ENCODE measurements around the gene FGF18. TPM values are rescaled to one million over a fixed set of nuclear protein-coding genes. Genes with fewer than 3 reads are reported as not detected.
"Not testable (repeated sequence)": the region's sequence is repeated elsewhere in the genome, so short reads cannot be mapped to it uniquely, and the experiment has no call there.

FGF18 gene
- polyA plus RNA-seq, 12 donors = 8.3 to 23.9 (median 14.8) TPM; not detected in 1

DNA sequence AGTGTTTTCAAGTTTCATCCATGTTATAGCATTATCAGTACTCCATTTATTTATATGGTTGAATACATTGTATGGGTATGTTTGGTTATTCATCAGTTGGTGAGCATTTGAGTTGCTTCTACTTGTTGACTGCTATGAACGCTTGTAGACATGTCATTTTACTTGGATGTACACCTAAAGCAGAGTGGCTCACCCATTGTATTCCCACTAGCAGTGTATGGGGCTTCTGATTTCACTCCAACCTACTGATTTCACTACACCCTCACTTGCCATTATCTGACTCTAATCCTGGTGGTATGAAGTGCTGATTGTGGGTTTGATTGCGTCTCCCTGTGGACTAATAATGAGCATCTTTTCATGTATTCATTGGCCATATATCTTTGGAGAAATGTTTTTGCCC lies 22.3 kb upstream of the FGF18 start:
- no peak for DNase-seq

DNA sequence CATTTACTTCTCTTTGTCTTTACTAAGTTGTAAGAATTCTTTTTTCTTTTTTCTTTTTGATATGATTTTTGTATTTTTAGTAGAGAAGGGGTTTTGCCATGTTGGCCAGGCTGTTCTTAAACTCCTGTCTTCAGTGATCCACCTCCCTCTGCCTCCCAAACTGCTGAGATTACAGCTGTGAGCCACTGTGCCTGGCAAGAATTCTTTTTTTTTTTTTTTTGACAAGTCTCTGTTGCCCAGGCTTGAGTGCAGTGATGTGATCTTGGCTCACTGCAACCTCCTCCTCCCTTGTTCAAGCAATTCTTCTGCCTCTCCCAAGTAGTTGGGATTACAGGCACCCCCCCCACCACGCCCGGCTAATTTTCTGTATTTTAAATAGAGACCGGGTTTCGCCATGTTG lies 21.8 kb upstream of the FGF18 start:
- no peak for DNase-seq

DNA sequence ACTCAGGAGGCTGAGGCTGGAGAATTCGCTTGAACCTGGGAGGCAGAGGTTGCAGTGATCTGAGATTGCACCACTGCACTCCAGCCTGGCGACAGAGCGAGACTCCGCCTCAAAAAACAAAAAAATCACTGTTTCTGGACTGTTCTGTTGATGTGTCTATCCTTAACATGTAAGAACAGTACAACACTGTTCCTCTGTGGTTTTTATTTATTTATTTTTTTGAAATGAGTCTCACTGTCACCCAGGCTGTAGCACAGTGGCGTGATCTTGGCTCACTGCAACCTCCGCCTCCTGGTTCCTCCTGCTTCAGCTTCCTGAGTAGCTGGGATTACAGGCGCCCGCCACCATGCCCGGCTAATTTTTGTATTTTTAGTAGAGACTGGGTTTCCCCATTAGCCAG lies 20.8 kb upstream of the FGF18 start:
- not testable (repeated sequence) for DNase-seq

GRCh38 chr5:171400169-171400568 lies 19.3 kb upstream of the FGF18 start:
- no peak for DNase-seq

DNA sequence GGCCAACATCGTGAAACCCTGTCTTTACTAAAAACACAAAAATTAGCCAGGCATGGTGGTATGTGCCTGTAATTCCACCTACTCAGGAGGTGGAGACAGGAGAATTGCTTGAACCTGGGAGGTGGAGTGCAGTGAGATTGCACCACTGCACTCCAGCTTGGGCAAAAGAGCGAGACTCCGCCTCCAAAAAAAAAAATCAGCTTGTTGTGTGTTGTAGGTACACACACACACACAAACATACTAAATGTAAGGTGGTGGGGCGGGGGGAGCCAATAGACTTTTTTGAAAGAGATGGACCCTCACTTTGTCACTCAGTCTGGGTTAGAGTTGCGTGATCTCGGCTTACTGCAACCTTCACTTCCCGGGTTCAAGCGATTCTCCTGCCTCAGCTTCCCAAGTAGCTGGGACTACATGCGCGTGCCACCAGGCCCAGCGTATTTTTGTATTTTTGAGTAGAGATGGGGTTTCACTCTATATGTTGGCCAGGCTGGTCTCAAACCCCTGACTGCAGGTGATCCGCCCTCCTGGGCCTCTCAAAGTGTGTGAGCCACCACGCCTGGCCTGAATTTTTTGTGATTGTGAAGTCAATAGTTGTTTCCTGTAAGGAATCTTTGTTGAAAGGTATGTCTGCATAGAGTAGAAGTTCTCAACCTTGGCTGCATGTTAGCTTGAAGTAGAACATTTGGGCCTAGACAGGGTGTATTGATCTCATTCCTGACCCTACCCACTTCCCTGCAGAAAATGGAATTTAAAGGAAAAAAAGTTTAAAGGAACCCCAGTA lies 18.1 kb upstream of the FGF18 start:
- DNase-seq = no peak

DNA sequence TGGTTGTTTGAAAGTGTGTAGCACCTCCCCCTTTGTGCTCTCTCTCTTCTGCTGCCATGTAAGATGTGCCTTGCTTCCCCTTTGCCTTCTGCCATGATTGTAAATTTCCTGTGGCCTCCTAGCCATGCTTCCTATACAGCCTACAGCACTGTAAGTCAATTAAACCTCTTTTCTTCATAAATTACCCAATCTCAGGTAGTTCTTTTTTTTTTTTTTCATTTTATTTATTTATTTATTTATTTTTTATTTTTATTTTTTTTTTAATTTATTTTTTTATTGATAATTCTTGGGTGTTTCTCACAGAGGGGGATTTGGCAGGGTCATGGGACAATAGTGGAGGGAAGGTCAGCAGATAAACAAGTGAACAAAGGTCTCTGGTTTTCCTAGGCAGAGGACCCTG lies 16.7 kb upstream of the FGF18 start:
- DNase-seq = not testable (repeated sequence)

DNA sequence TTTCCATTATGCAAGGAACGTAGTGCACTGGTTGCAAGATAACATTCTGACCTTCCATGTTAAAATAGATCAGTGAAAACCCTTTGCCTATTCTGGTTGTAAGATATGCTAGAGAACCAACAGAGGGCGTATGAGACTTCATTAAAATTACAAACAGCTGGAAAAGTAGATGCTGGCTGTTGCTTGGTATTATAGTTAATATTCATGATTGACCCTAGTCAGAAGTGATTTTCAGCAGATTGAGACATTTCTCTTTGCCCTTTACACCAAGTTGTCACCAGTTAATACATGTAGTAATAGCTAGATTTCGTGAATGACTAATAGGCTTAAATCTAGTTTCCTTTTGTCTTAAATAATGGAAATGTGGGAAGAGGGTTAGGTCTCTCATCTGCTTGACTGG lies 13.8 kb upstream of the FGF18 start:
- DNase-seq = no peak

DNA sequence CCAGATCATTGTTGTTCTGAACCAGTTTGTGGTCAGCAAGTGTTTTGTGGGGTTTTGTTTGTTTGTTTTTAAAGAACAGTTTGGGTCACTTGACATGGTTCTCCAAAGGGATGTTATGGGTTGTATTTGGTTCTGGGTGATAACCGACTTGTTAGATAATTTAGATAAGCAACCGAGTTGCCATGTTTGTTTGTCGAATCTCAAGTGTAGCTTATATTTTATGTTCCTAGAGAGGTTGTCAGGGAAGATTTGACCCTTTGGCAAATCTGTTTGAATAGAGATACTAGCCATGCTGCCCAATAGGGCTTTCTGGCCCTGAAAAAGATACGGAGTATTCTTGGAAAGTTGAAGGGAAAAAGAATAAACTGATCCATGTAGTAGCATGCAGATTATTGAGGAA lies 12.2 kb upstream of the FGF18 start:
- DNase-seq = no peak

DNA sequence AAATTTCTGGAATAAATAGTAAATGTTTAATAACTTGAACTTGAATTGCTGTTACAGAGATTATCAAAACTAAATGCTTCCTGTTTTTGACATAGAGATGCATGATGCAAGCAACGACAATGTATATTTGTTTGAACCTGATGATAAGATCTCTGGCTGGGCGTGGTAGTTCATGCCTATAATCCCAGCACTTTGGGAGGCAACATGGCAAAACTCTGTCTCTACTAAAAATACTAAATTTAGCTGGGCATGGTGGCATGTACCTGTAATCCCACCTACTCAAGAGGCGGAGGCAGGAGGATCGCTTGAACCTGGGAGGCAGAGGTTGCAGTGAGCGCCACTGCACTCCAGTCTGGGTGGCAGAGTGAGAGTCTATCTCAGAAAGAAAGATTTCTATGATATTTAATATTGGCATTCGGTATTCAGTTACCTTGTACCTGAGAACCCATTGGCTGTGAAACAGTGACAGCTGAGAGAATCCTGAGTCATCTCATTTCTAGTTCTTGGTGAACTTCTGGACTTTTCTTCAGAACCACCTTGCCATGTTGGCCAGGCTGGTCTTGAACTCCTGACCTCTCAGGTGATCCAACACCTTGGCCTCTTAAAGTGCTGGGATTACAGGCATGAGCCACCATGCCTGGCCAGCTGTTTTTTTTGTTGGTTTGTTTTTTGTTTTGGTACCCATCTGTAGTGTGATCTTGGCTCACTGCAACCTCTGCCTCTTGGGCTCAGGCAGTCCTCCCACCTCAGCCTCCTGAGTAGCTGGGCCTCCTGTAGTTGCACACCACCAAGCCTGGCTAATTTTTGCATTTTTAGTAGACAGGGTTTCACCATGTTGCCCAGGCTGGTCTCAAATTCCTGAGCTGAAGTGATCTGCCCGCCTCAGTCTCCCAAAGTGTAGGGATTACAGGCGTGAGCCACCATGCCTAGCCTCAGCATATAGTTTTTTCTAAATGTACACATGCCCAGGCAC lies 10.0 kb upstream of the FGF18 start:
- no peak for DNase-seq

GRCh38 chr5:171410181-171410580 lies 9.3 kb upstream of the FGF18 start:
- no peak for DNase-seq

DNA sequence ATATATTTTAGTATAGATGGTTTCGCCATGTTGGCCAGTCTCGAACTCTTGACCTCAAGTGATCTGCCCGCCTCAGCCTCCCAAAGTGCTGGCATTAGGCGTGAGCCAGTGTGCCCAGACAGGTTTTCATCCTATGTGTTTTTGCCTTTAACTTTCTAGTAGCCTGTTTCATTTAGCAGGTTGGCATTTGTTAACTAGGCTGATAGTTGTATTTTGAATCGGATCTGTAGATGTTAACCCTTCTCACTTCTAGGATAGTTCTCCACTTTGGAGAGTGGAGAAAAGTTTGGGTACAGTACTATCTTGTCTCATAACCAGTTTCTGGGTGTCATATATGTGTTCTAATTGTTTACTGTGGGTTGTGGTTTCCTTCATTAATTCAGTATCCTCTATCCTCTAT lies 7.3 kb upstream of the FGF18 start:
- DNase-seq = no peak

DNA sequence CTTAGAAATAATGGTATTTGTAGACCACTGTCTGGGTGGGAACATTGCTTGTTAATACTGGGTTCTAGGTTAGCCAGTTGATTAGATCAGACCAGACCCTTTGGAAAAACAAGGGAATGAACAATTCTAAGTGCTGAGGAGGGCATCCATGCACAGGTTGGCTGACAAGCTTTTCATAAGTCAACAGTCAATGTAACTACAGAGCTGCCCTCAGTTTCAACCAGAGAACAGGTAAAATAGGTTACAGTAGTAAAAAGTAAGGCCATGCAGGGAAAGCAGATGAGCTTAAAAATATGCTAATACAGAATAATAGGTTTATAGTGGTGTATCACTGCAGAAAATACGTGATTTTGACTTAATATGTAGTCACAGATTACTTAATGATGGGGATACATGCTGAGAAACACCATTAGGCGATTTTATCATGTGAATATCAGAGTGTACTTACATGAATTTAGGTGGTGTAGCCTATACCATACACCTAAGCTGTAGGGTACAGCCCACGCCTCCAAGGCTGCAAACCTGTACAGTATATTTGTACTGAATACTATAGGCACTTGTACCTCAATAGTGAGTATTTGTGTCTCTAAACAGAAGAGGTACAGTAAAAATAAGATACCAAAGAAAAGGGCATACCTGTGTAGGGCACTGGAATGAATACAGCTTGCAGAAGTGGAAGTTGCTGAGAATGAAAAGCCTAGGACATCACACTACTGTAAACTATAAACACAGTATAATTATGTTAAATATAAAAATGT lies 6.1 kb upstream of the FGF18 start:
- no peak for DNase-seq

DNA sequence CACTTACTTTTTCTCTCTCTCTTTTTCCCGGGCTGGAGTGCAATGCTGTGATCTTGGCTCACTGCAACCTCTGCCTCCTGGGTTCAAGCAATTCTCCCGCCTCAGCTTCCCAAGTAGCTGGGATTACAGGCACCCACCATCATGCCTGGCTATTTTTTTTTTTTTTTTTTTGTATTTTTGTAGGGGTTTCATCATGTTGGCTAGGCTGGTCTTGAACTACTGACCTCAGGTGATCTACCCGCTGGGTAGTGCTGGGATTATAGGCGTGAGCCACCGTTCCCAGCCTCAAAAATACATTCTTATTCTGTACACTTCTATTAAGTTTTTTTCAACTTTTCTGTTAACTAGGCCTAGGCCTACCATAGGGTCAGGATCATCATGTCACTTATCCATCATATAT lies 5.5 kb upstream of the FGF18 start:
- not testable (repeated sequence) for DNase-seq

GRCh38 chr5:171415115-171415730 lies 4.2 kb upstream of the FGF18 start:
- peak; percentile 51 for DNase-seq

DNA sequence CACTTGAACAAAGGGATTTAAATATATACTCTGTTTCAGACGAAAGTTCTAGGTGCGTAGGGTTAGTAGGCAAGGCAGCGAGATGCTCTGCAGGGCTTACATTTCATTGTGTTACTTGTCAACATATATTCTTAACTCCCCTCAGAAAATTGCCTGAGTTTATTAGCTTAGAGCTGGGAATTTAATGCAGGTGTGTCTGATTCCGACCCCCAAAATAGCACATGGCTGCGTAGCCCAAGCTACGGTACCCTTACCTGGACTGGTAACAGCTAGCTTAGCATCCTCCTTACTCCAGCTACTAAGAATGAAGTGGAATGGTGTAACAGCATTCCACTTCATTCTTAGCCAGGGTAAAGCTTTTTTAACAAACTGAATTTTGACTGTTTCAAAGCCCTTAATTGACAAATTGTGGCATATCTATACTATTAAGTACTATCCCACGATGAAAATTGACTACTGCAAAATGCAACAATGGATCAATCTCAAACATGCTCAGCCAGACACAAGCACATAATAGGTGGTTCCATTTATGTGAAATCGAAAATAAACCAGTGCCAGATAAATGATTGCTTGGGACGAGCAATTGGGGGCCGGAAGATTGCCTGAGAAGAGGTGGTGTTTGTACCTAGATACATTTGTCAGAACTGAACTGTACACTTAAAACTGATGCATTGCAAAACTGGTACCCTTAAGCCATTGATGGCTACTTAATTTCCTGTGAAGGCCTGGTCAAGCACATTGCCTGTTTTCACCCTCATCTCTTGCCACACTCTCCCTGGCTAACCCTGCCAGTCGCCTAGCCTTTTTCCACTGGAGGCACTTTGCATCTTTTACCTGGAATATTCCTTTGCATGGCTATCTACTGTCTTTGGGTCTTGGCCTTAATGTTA lies 3.0 kb upstream of the FGF18 start:
- DNase-seq = no peak

- peak; percentile 93 for DNase-seq
Measured at GRCh38 chr5:171418316-171418981, 998 bp upstream of the FGF18 start.

DNA sequence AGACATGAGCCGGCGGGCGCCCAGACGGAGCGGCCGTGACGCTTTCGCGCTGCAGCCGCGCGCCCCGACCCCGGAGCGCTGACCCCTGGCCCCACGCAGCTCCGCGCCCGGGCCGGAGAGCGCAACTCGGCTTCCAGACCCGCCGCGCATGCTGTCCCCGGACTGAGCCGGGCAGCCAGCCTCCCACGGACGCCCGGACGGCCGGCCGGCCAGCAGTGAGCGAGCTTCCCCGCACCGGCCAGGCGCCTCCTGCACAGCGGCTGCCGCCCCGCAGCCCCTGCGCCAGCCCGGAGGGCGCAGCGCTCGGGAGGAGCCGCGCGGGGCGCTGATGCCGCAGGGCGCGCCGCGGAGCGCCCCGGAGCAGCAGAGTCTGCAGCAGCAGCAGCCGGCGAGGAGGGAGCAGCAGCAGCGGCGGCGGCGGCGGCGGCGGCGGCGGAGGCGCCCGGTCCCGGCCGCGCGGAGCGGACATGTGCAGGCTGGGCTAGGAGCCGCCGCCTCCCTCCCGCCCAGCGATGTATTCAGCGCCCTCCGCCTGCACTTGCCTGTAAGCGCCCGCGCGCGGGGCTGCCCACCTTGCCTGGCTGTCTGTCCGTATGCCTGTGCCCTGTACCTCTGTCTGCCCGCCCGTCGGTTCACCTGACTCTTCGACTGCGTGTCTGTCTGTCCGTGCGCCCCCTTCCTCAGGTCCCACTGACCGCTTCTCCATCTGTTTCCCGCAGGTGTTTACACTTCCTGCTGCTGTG lies 412 bp downstream of the FGF18 start:
- no peak for DNase-seq

DNA sequence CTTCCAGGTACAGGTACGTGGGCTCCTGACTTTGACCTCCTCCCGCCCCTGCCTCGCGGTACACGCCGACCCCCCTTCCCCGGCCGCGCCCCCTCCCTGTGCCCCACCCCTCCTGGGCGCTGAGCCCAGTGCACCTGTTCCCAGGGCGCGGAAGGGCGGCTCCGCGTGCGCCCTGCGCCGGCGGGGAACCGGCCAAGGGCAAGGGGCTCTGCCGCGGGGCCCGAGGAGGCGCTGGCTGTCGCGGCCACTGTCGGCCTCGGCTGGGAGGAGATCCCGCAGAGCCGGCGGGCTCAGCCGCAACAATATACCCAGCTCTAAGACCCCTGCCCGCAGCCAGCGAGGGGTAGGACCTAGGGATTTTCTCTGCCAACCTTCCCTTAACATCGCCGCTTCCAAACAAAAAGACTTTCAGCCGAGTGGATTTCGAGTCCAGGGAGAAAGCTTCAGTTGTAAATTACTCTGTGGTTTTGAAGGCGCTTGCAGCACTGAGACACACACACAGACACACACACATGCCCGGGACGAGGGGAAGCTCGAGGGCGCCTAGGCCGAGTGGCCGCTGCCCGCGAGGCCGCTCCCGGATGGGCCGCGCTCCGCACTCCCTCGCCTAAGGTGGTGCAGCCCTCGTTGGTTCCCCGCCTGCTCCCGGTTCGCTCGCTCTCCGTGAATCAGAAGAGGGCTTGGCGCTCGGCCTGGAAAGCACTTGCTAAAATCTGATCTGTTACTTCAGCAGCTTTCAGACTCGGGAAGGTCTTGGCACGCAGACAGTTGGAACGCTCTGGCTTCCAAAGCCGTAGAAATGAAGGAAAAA lies 1.2 kb downstream of the FGF18 start:
- peak; percentile 96 for DNase-seq
